DOHH2 (cell line): ENCODE results near the gene PLXNA2.

Experiments
- H3F3A ChIP-seq: fragments of 200-600 bp; sonication (generic), shearing (Covaris generic); 2 replicates; pipeline ENCODE4 v1.6.0; 2016; ENCODE audit warnings: antibody characterized with exemption, mild to moderate bottlenecking; ENCODE audit not compliant: control insufficient read depth, insufficient read depth
- H3K27ac ChIP-seq: fragments of 200-600 bp; sonication (generic); 2 replicates; pipeline ENCODE4 v1.5.1; 2014; ENCODE audit warnings: low read depth, mild to moderate bottlenecking, low read length, moderate library complexity
- H3K27me3 ChIP-seq: fragments of 200-600 bp; sonication (generic); 2 replicates; pipeline ENCODE4 v1.6.1; 2014; ENCODE audit warnings: mild to moderate bottlenecking, low read length, mixed read lengths; ENCODE audit not compliant: control insufficient read depth
- H3K36me3 ChIP-seq: fragments of 200-600 bp; sonication (generic); 2 replicates; pipeline ENCODE4 v1.6.1; 2014; ENCODE audit warnings: mild to moderate bottlenecking, low read length, moderate library complexity, mixed read lengths; ENCODE audit not compliant: control insufficient read depth
- H3K4me1 ChIP-seq: fragments of 200-600 bp; sonication (generic); 2 replicates; pipeline ENCODE4 v1.6.1; 2014; ENCODE audit warnings: mild to moderate bottlenecking, low read length, mixed read lengths; ENCODE audit not compliant: control insufficient read depth
- H3K4me2 ChIP-seq: fragments of 200-600 bp; sonication (generic); 2 replicates; pipeline ENCODE4 v1.6.0; 2014; ENCODE audit warnings: mild to moderate bottlenecking, low read length, moderate library complexity
- H3K4me3 ChIP-seq: fragments of 200-600 bp; sonication (generic); 2 replicates; pipeline ENCODE4 v1.5.1; 2014; ENCODE audit warnings: mild to moderate bottlenecking, low read length, mixed read lengths
- H3K79me2 ChIP-seq: fragments of 200-600 bp; sonication (generic); 2 replicates; pipeline ENCODE4 v1.6.1; 2014; ENCODE audit warnings: mild to moderate bottlenecking, low read length, mixed read lengths; ENCODE audit not compliant: control insufficient read depth
- H3K9me2 ChIP-seq: fragments of 200-600 bp; sonication (generic); replicated peaks from 2 replicates; pipeline ENCODE4 v1.6.1; 2014; ENCODE audit warnings: mild to moderate bottlenecking, low read length, mixed read lengths; ENCODE audit not compliant: control insufficient read depth
- H3K9me3 ChIP-seq: fragments of 200-600 bp; sonication (generic); 2 replicates; pipeline ENCODE4 v1.6.1; 2014; ENCODE audit warnings: antibody characterized with exemption, low read length, mixed read lengths; ENCODE audit not compliant: control insufficient read depth, insufficient read depth
- H4K20me1 ChIP-seq: fragments of 200-600 bp; sonication (generic); 2 replicates; pipeline ENCODE4 v1.6.0; 2014; ENCODE audit warnings: low read depth, mild to moderate bottlenecking, antibody characterized with exemption, low read length, moderate library complexity; ENCODE audit not compliant: control insufficient read depth, insufficient read depth
- EZH2phosphoT487 ChIP-seq: fragments of 200-600 bp; sonication (generic); IDR thresholded peaks from 2 replicates; pipeline ENCODE4 v1.6.1; 2017; ENCODE audit warnings: borderline replicate concordance, mild to moderate bottlenecking, antibody characterized with exemption, low read length, moderate library complexity, mixed read lengths
- TF ChIP-seq, protein P1 (sequence below): fragments of 200-600 bp; sonication (generic); IDR thresholded peaks from one replicate; pipeline ENCODE4 v1.5.1; 2014; ENCODE audit warnings: antibody characterized with exemption, mild to moderate bottlenecking, low read depth, low read length; ENCODE audit not compliant: poor library complexity, severe bottlenecking

Gene PLXNA2

GRCh38 chr1:207985996-207986395 lies 258.2 kb downstream of the PLXNA2 start:
- Histone ChIP-seq H3K79me2 (no peaks in the 10 kb centered on the region), H3K36me3 (no peaks in the 10 kb centered on the region), H3F3A (no peaks in the 10 kb centered on the region), H3K27me3 (no peaks in the 10 kb centered on the region; the same call in 1 of the 2 replicates), H3K9me2 (no peaks in the 10 kb centered on the region), H3K27ac (no peak overlapping the region), H3K4me1 (no peaks in the 10 kb centered on the region), H4K20me1 (no peaks in the 10 kb centered on the region), H3K4me2 (no peak overlapping the region), H3K4me3 (no peak overlapping the region), H3K9me3 (no peaks in the 10 kb centered on the region)
- TF ChIP-seq EZH2phosphoT487, result no peak
- TF ChIP-seq, protein P1, sequence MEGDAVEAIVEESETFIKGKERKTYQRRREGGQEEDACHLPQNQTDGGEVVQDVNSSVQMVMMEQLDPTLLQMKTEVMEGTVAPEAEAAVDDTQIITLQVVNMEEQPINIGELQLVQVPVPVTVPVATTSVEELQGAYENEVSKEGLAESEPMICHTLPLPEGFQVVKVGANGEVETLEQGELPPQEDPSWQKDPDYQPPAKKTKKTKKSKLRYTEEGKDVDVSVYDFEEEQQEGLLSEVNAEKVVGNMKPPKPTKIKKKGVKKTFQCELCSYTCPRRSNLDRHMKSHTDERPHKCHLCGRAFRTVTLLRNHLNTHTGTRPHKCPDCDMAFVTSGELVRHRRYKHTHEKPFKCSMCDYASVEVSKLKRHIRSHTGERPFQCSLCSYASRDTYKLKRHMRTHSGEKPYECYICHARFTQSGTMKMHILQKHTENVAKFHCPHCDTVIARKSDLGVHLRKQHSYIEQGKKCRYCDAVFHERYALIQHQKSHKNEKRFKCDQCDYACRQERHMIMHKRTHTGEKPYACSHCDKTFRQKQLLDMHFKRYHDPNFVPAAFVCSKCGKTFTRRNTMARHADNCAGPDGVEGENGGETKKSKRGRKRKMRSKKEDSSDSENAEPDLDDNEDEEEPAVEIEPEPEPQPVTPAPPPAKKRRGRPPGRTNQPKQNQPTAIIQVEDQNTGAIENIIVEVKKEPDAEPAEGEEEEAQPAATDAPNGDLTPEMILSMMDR, result no peak

- no peak overlapping the region for H3K4me2 ChIP-seq
- H3K4me3 ChIP-seq, result no peak overlapping the region
- no peak overlapping the region for H3K27ac ChIP-seq
- H3K4me1 ChIP-seq, result no peaks in the 10 kb centered on the region
- TF ChIP-seq, protein P1, result no peak
- no peak for TF ChIP-seq EZH2phosphoT487
- H3K79me2 ChIP-seq, result no peaks in the 10 kb centered on the region
- H3K9me2 ChIP-seq, result no peaks in the 10 kb centered on the region
- no peaks in the 10 kb centered on the region for H3F3A ChIP-seq
- H3K9me3 ChIP-seq, result no peaks in the 10 kb centered on the region
- H4K20me1 ChIP-seq, result no peaks in the 10 kb centered on the region
- no peaks in the 10 kb centered on the region; the same call in 1 of the 2 replicates for H3K27me3 ChIP-seq
- H3K36me3 ChIP-seq, result no peaks in the 10 kb centered on the region
Observed at GRCh38 chr1:207984831-207985572, 259.2 kb downstream of the PLXNA2 start.

- no peaks in the 10 kb centered on the region for H3F3A ChIP-seq
- H3K27me3 ChIP-seq, result peaks cover 3% of the 10 kb centered on the region; the same call in 1 of the 2 replicates
- H3K79me2 ChIP-seq, result no peaks in the 10 kb centered on the region
- no peaks in the 10 kb centered on the region for H3K9me3 ChIP-seq
- no peak for TF ChIP-seq EZH2phosphoT487
- TF ChIP-seq, protein P1, result no peak
- no peak overlapping the region for H3K27ac ChIP-seq
- H3K9me2 ChIP-seq, result no peaks in the 10 kb centered on the region
- H3K36me3 ChIP-seq, result no peaks in the 10 kb centered on the region
- H3K4me2 ChIP-seq, result no peak overlapping the region
- no peaks in the 10 kb centered on the region for H3K4me1 ChIP-seq
- no peak overlapping the region for H3K4me3 ChIP-seq
- H4K20me1 ChIP-seq, result no peaks in the 10 kb centered on the region
Observed at GRCh38 chr1:207983044-207983635, 261.0 kb downstream of the PLXNA2 start.
